Right lobe of liver (tissue), 6 donors: Measurements from ENCODE around the gene CPN1. TPM values are rescaled to one million over a fixed set of nuclear protein-coding genes. Genes with fewer than 3 reads are reported as not detected.

Experiments used
- ATAC-seq, 4 donors: fragments of 200-7000 bp; cut with Tn5 transposase; one replicate each; pipeline ENCODE4 v1.9.1; 2020; ENCODE audit warnings: mild to moderate bottlenecking in 4 of 4, moderate library complexity in 4 of 4
- DNase-seq, 3 donors: peaks; one replicate each; pipeline ENCODE4 v3.0.0-alpha.2; 2020
- H3K27ac ChIP-seq, 3 donors: fragments of 200-600 bp; one replicate each; pipeline ENCODE4 v1.8.0; 2022
- H3K27me3 ChIP-seq, 2 donors: fragments of 200-600 bp; one replicate each; pipeline ENCODE4 v1.8.0; 2022
- H3K36me3 ChIP-seq, 4 donors: fragments of 200-600 bp; sonication (generic) in 1 of 4; one replicate each; pipeline versions ENCODE4 v1.5.1 to v1.8.0; 2017 to 2022; ENCODE audit warnings: control low read depth in 1 of 4
- H3K4me1 ChIP-seq, 4 donors: fragments of 200-600 bp; sonication (generic) in 1 of 4; one replicate each; pipeline versions ENCODE4 v1.5.1 to v1.8.0; 2017 to 2022; ENCODE audit warnings: control low read depth in 1 of 4
- H3K4me3 ChIP-seq, 3 donors: fragments of 200-600 bp; one replicate each; pipeline ENCODE4 v1.8.0; 2022
- H3K9me3 ChIP-seq, 4 donors: fragments of 200-600 bp; sonication (generic) in 1 of 4; one replicate each; pipeline versions ENCODE4 v1.5.1 to v1.8.0; 2017 to 2022; ENCODE audit warnings: control low read depth in 1 of 4
- CTCF ChIP-seq, 4 donors: fragments of 200-600 bp in 3 of 4; fragments of 450-650 bp in 1 of 4; IDR thresholded peaks; one replicate each; pipeline versions ENCODE4 v1.5.1 to v1.8.0; 2016 to 2022; ENCODE audit warnings: antibody characterized with exemption in 4 of 4, mild to moderate bottlenecking in 2 of 4
- POLR2A ChIP-seq: fragments of 450-650 bp; IDR thresholded peaks from one replicate; pipeline ENCODE4 v1.6.1; 2017; ENCODE audit warnings: antibody characterized with exemption, mild to moderate bottlenecking
- WGBS: methylation state at CpG from one replicate; pipeline ENCODE4 v1.1.6; 2018; ENCODE audit warnings: low coverage, low lambda C conversion rate; ENCODE audit not compliant: insufficient coverage; ENCODE audit errors: missing lambda C conversion rate; 5-methylcytosine and 5-hydroxymethylcytosine counted together
- intact Hi-C, 2 donors: fragments of 100-400 bp; cut with DNase I; formaldehyde crosslinking; loops; one replicate each; pipeline versions ENCODE4 v1.11.2 to v1.14.1; 2022
- total RNA-seq, 6 experiments: library from RNA; depleted of rRNA in 2 of 6; stranded (reverse); fragments of >200 nt in 2 of 6; fragmentation: NEBNext Ultra II Directional in 3 of 6; extraction: Animal tissue kit (Norgen Biotek cat#: 25700) in 3 of 6; gene quantifications; one replicate each; pipeline versions ENCODE4 v1.1.0 to v1.2.4, GENCODE V29; 2016 to 2023
- donor health status: DM: no; HTN: yes; CAD: no.
- donor health status: DM: no; HTN: no; CAD: no.
- donor health status: DM: no; HTN: no; CAD: no.
- donor health status: DM: no; HTN: yes; CAD: no.
- donor health status: DM: no; HTN: yes; CAD: no.

Gene CPN1
- total RNA-seq, 6 experiments from 2014 or later: 20.7 to 76.6 (median 54.4) TPM

- Histone ChIP-seq H3K36me3 (no peaks in the 10 kb centered on the region), H3K27ac (no peak overlapping the region), H3K27me3 (no peaks in the 10 kb centered on the region), H3K4me1 (no peaks in the 10 kb centered on the region), H3K4me3 (no peak overlapping the region), H3K9me3 (no peaks in the 10 kb centered on the region)
- no peak for TF ChIP-seq POLR2A
- no peak for TF ChIP-seq CTCF (IDR thresholded peaks at IDR 0.05)
- intact Hi-C loops: no loop called here
- ATAC-seq (no peak), DNase-seq (no peak)
- 79% methylated on average over 4 of the region's 4 CpGs for WGBS
Observed at GRCh38 chr10:100124097-100124496, 42.4 kb upstream of the CPN1 start.

DNA sequence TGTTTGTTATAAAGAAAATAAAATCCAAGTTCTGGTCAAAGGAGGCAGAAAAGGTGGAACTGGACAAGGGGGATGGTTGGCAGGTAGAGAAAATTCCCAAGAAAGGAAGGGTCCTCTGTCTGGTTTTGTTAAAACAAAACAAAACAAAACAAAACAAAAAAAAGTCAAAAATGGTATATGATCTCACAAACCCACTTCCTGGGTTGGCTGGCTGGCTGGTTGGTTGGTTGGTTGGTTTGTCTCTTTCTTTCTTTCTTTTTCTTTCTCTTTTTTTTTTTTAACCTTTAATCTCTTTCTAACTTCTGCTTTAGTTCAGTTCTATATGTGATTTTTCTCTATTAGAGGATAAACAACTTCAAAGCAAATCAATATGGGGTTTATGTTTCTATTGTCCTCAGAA, 41.1 kb upstream of the CPN1 start:
- no peaks in the 10 kb centered on the region for H3K36me3 ChIP-seq
- no peaks in the 10 kb centered on the region for H3K27me3 ChIP-seq
- H3K9me3 ChIP-seq: no peaks in the 10 kb centered on the region
- intact Hi-C loops: no loop called here
- no peak overlapping the region for H3K27ac ChIP-seq
- no peaks in the 10 kb centered on the region for H3K4me1 ChIP-seq
- TF ChIP-seq CTCF (IDR thresholded peaks at IDR 0.05) (no peak), POLR2A (no peak)
- no peak overlapping the region for H3K4me3 ChIP-seq
- ATAC-seq (no peak), DNase-seq (no peak)

DNA sequence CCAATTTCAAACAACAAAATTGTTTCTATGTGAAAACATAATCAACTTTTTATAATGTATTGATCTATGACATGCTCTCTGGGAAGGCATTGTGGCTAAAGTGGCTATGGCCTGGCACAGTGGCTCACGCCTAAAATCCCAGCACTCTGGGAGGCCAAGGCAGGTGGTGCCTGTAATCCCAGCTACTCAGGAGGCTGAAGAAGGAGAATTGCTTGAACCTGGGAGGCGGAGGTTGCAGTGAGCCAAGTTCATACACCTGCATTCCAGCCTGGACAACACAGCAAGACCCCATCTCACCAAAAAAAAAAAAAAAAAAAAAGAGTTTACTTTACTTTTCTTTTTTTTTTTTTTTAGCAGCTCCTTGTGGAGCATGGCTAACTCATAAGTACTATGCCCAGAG, 38.9 kb upstream of the CPN1 start:
- no peak for ATAC-seq
- Histone ChIP-seq H3K27ac (no peak overlapping the region), H3K4me3 (no peak overlapping the region), H3K27me3 (no peaks in the 10 kb centered on the region), H3K4me1 (no peaks in the 10 kb centered on the region), H3K36me3 (no peaks in the 10 kb centered on the region), H3K9me3 (no peaks in the 10 kb centered on the region)
- WGBS: 100% methylated on average over 2 of the region's 2 CpGs
- no peak for TF ChIP-seq CTCF (IDR thresholded peaks at IDR 0.05)
- no peak for TF ChIP-seq POLR2A
- no peak for DNase-seq
- intact Hi-C loops: no loop called here

- Histone ChIP-seq H3K4me1 (no peaks in the 10 kb centered on the region), H3K36me3 (no peaks in the 10 kb centered on the region), H3K9me3 (no peaks in the 10 kb centered on the region), H3K27ac (no peak overlapping the region), H3K27me3 (no peaks in the 10 kb centered on the region), H3K4me3 (no peak overlapping the region)
- TF ChIP-seq POLR2A: no peak
- TF ChIP-seq CTCF (IDR thresholded peaks at IDR 0.05): no peak
- intact Hi-C loops: no loop called here
- ATAC-seq (no peak), DNase-seq (no peak)
- WGBS: 79% methylated on average over 4 of the region's 4 CpGs
Observed at GRCh38 chr10:100119726-100120125, 38.1 kb upstream of the CPN1 start.
